Neural cell (in vitro differentiated cells): Measurements from ENCODE around the gene ST3GAL4.

Source experiments
- CTCF ChIP-seq: fragments of 450-650 bp; IDR thresholded peaks from 2 replicates; pipeline ENCODE4 v1.5.1; 2014; ENCODE audit warnings: antibody characterized with exemption, mild to moderate bottlenecking, moderate library complexity; ENCODE audit not compliant: poor library complexity, severe bottlenecking
- EZH2 ChIP-seq: fragments of 200-600, 300-800 bp; shearing (Covaris generic), sonication (generic); IDR thresholded peaks from 2 replicates; pipeline ENCODE4 v1.6.1; 2014; ENCODE audit warnings: antibody characterized with exemption, low read length, borderline replicate concordance, mild to moderate bottlenecking; ENCODE audit not compliant: insufficient read depth, poor library complexity, severe bottlenecking
- POLR2AphosphoS5 ChIP-seq: IDR thresholded peaks from 2 replicates; pipeline ENCODE4 v1.6.1; 2012
- RAD21 ChIP-seq: fragments of 450-650 bp; conservative IDR thresholded peaks from 2 replicates; pipeline ENCODE4 v1.6.1; 2014; ENCODE audit warnings: antibody characterized with exemption, mild to moderate bottlenecking, moderate library complexity
- REST ChIP-seq: IDR thresholded peaks from 2 replicates; pipeline ENCODE4 v1.6.1; 2012; ENCODE audit warnings: borderline replicate concordance
- SMC3 ChIP-seq: fragments of 450-650 bp; conservative IDR thresholded peaks from 2 replicates; pipeline ENCODE4 v1.6.1; 2014; ENCODE audit warnings: antibody characterized with exemption, mild to moderate bottlenecking, moderate library complexity; ENCODE audit not compliant: poor library complexity
- TAF1 ChIP-seq: IDR thresholded peaks from 2 replicates; pipeline ENCODE4 v1.6.1; 2012; ENCODE audit warnings: low read depth

- TF ChIP-seq CTCF: no peak
- TF ChIP-seq REST: no peak
- TF ChIP-seq POLR2AphosphoS5: no peak
- TF ChIP-seq EZH2: no peak
- TF ChIP-seq RAD21: no peak
- no peak for TF ChIP-seq TAF1
- no peak for TF ChIP-seq SMC3
Observed at GRCh38 chr11:126355926-126356897, 726 bp downstream of the ST3GAL4 start.
